NB4 (cell line): Measurements from ENCODE around the gene UQCC2.

ENCODE experiments used
- DNase-seq: peaks from one replicate; pipeline ENCODE4 v3.0.0; 2010; ENCODE audit warnings: low read depth
- H3K4me3 ChIP-seq: one replicate; pipeline ENCODE4 v1.5.1; 2011; ENCODE audit warnings: mild to moderate bottlenecking, low read depth, low read length, moderate library complexity
- CTCF ChIP-seq: IDR thresholded peaks from one replicate; pipeline ENCODE4 v1.5.1; 2012; ENCODE audit warnings: low read depth, low read length
- MAX ChIP-seq: IDR thresholded peaks from 2 replicates; pipeline ENCODE4 v1.6.1; 2011; ENCODE audit warnings: low read depth, low read length
- MYC ChIP-seq: IDR thresholded peaks from 2 replicates; pipeline ENCODE4 v1.6.1; 2011; ENCODE audit warnings: low read depth, low read length
- POLR2A ChIP-seq: IDR thresholded peaks from 2 replicates; pipeline ENCODE4 v1.6.1; 2011; ENCODE audit warnings: mild to moderate bottlenecking; ENCODE audit not compliant: insufficient read length; ENCODE audit errors: extremely low read depth

UQCC2 gene

GRCh38 chr6:33745548-33745947, 34.0 kb upstream of the UQCC2 start:
- no peak for DNase-seq
- H3K4me3 ChIP-seq: no peak overlapping the region
- TF ChIP-seq MYC (no peak), POLR2A (no peak), MAX (no peak)

DNA sequence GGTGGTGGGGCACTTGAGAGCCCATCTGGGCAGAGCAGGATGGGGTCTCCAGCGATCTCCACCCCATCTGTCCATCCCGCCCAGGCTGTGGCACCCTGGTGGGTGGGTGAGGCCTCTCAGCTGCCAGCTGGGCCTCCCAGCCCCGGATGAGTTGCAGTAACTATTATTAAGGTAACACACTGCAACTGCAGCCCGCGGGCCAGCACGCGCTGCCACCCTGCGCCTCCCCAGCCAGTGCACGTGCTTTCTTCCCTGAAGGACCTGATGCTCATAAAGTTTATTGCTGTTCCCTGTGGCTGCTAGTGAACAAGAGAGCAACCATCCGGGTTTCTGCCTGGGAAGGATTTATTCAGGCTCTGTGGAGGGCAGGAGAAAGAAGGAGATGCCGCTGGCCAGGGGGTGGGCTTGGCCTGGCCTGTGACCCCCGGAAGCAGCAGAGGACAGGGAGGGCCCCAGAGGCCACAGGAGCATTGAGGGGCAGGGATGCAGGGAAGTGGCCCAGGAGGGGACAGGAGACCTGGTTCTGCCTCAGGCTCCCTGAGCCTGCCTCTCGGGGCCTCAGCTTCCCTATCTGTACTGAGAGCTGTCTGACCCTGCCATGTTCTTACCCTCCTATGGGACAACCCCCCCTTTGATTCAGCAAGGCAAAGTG, 33.5 kb upstream of the UQCC2 start:
- no peak for TF ChIP-seq MAX
- no peak for TF ChIP-seq CTCF
- no peak for TF ChIP-seq MYC
- no peak for TF ChIP-seq POLR2A
- no peak overlapping the region for H3K4me3 ChIP-seq
- DNase-seq: no peak

- H3K4me3 ChIP-seq: no peak overlapping the region
- TF ChIP-seq MYC: peak; percentile 59
- TF ChIP-seq POLR2A: no peak
- peak; percentile 92 for TF ChIP-seq CTCF
- peak; percentile 49; the same call in 1 of the 2 replicates for TF ChIP-seq MAX
- peak; percentile 83 for DNase-seq
Observed at GRCh38 chr6:33744001-33744848, 32.7 kb upstream of the UQCC2 start.

- no peak for TF ChIP-seq POLR2A
- no peak for TF ChIP-seq CTCF
- no peak for TF ChIP-seq MYC
- no peak for TF ChIP-seq MAX
- no peak for DNase-seq
- no peak overlapping the region for H3K4me3 ChIP-seq
Observed at GRCh38 chr6:33742837-33743236, 31.3 kb upstream of the UQCC2 start.

DNA sequence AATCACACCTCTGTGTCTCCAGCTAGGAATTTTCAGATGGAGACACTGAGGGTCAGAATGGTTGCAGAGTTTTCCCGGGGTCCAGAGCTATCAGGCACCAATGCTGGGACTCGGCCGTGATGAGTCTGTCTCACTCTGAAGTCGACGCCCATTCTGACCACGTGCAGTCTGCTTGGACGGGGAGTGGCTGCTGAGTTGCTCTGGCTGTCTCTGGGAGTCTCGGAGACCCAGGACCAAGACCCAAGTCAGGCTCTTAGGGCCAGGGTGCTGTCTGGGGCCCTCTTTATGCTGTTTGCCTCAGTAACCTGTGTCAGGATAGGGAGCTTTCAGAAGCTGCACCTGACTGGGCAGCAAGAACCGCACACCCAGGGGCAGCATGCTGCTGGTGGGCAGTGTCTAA, 30.6 kb upstream of the UQCC2 start:
- TF ChIP-seq MAX (no peak), CTCF (no peak), POLR2A (no peak), MYC (no peak)
- H3K4me3 ChIP-seq: no peak overlapping the region
- DNase-seq: no peak

GRCh38 chr6:33740794-33741193, 29.3 kb upstream of the UQCC2 start:
- DNase-seq: no peak
- TF ChIP-seq MYC: no peak
- TF ChIP-seq CTCF: no peak
- TF ChIP-seq POLR2A: no peak
- TF ChIP-seq MAX: no peak
- H3K4me3 ChIP-seq: no peak overlapping the region
